Astrocyte of the hippocampus (primary cell): ENCODE data around the gene MRPL1.
"Not testable (repeated sequence)": the region's sequence is repeated elsewhere in the genome, so short reads cannot be mapped to it uniquely, and the experiment has no call there.

Source experiments
- DNase-seq: peaks from one replicate; pipeline ENCODE4 v3.0.0; 2011; ENCODE audit warnings: low read depth, low spot score

MRPL1 gene

GRCh38 chr4:77913348-77913747 is 50.7 kb downstream of the MRPL1 start:
- no peak for DNase-seq

GRCh38 chr4:77917075-77917474 is 54.4 kb downstream of the MRPL1 start:
- DNase-seq, result no peak

GRCh38 chr4:77917601-77918000 is 55.0 kb downstream of the MRPL1 start:
- no peak for DNase-seq

GRCh38 chr4:77920371-77920770 is 57.7 kb downstream of the MRPL1 start:
- peak; percentile 12 for DNase-seq

GRCh38 chr4:77921701-77922100 is 59.1 kb downstream of the MRPL1 start:
- peak; percentile 84 for DNase-seq

GRCh38 chr4:77922158-77923094 is 59.8 kb downstream of the MRPL1 start:
- DNase-seq, result peak; percentile 12

- peak; percentile 18 for DNase-seq
Measured at GRCh38 chr4:77927991-77928925, 65.6 kb downstream of the MRPL1 start.

GRCh38 chr4:77930154-77930639 is 67.6 kb downstream of the MRPL1 start:
- no peak for DNase-seq

- DNase-seq, result peak; percentile 80
Measured at GRCh38 chr4:77930876-77931275, 68.2 kb downstream of the MRPL1 start.

- DNase-seq, result peak; percentile 60
Measured at GRCh38 chr4:77931452-77932135, 69.0 kb downstream of the MRPL1 start.

- no peak for DNase-seq
Measured at GRCh38 chr4:77938560-77938959, 75.9 kb downstream of the MRPL1 start.

GRCh38 chr4:77945929-77946328 is 83.3 kb downstream of the MRPL1 start:
- not testable (repeated sequence) for DNase-seq

GRCh38 chr4:77950203-77950602 is 87.6 kb downstream of the MRPL1 start:
- DNase-seq, result peak; percentile 31

GRCh38 chr4:77952457-77952856 is 89.8 kb downstream of the MRPL1 start:
- DNase-seq, result no peak

GRCh38 chr4:77954690-77955089 is 92.1 kb downstream of the MRPL1 start:
- no peak for DNase-seq

GRCh38 chr4:77956917-77957316 is 94.3 kb downstream of the MRPL1 start:
- no peak for DNase-seq

- no peak for DNase-seq
Measured at GRCh38 chr4:77958897-77959296, 96.3 kb downstream of the MRPL1 start.

GRCh38 chr4:77959566-77960338 is 97.1 kb downstream of the MRPL1 start:
- DNase-seq, result peak; percentile 70

GRCh38 chr4:77960367-77960766 is 97.7 kb downstream of the MRPL1 start:
- DNase-seq, result no peak

GRCh38 chr4:77963004-77963403 is 100.4 kb downstream of the MRPL1 start:
- DNase-seq, result no peak

- DNase-seq, result not testable (repeated sequence)
Measured at GRCh38 chr4:77973657-77974056, 111.0 kb downstream of the MRPL1 start.
